ENCODE results near the gene ATM.
"Not testable (repeated sequence)": the region's sequence is repeated elsewhere in the genome, so short reads cannot be mapped to it uniquely, and the experiment has no call there.

Gene ATM

GRCh38 chr11:108393046-108393445 lies 170.2 kb downstream of the ATM start:
- DNase-seq: no peak

GRCh38 chr11:108394744-108395284 lies 171.9 kb downstream of the ATM start:
- no peak for DNase-seq

- DNase-seq: not testable (repeated sequence)
Observed at GRCh38 chr11:108396672-108397071, 173.8 kb downstream of the ATM start.

- DNase-seq: no peak
Observed at GRCh38 chr11:108398439-108398838, 175.6 kb downstream of the ATM start.

GRCh38 chr11:108402241-108402640 lies 179.4 kb downstream of the ATM start:
- no peak for DNase-seq

GRCh38 chr11:108403052-108403451 lies 180.2 kb downstream of the ATM start:
- DNase-seq: no peak

- no peak for DNase-seq
Observed at GRCh38 chr11:108405706-108406105, 182.8 kb downstream of the ATM start.

- DNase-seq: no peak
Observed at GRCh38 chr11:108414958-108415357, 192.1 kb downstream of the ATM start.

GRCh38 chr11:108417551-108417950 lies 194.7 kb downstream of the ATM start:
- peak; percentile 74 for DNase-seq

Data from activated effector memory CD4-positive, alpha-beta T cell treated with anti-CD3 and anti-CD28 coated beads, Interleukin-2, amount 50 U/mL, for 16 hours (primary cell).